GM15510 (cell line): ENCODE results near the gene WDR90.

Experiments used
- POLR2A ChIP-seq: IDR thresholded peaks from 3 replicates; pipeline ENCODE4 v1.6.1; 2011; ENCODE audit warnings: borderline replicate concordance; ENCODE audit not compliant: insufficient read length; ENCODE audit errors: extremely low read depth

The WDR90 gene

DNA sequence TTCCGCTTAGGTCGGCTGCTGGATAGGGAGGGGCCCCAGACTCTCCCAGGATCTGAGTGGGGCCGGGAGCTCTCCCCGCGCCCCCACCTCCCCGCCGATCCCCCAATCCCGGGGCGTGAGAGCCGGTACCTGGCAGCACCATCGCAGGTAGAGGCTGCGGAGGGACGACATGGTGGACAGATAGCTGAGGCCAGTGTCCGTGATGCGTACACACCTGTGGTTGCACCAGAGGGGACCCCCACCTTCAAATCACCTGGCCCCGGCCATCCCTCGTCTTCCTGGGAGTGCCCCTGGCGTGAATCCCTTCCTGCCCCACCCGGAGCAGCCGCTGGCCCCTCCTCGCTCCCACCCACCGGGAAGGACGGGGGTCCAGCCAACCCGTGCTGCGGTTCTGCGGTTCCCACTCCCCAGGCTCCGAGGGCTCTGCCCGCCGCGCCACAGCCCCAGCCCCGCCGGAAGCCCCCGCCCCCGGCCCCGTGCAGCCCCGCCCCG is 45.7 kb downstream of the WDR90 start:
- TF ChIP-seq POLR2A = no peak

GRCh38 chr16:695355-696089 is 46.4 kb downstream of the WDR90 start:
- peak; percentile 49 for TF ChIP-seq POLR2A

GRCh38 chr16:698911-699671 is 49.9 kb downstream of the WDR90 start:
- no peak for TF ChIP-seq POLR2A

DNA sequence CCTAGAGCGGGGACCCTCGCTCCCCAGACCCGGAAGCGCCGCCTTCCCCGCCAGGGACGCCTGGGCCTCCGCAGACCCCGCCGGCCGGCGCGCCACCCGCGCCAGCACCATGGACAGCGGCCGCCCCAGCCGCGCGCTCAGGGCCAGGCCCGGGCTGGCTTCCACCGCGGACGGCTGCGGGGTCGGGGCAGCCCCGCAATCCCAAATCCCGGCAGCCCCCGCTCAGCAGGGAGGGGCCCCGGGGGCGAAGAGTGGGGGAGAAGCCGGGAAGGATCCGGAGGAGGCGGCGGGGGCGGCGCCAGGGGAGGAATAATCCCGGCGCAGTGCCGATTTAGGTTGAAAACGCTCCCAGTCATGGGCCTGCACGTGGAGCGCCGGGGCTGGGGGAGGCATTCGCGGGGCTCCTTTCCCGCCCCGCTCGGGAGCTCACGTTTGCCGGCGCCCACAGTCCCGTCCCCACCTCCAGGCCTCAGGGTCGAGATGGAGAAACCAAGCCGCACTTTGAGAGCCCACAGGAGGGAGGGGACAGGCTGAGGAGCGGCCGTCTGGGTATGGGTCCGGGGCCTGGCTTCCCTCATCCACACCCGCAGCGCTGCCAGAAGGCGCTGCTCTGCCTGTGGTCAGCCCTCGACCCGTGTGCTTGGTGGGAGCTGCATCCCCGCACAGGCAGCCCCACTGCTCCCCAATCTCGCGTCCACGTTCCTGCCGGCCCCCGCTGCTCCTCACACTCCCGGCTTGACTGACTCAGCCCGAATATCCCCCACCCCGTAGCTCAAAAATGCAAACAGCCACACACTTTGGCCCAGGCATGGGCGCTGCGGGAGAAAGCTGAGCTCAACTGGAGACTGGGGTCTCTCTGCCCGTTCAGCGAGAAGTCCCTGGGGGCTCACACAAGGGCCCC is 51.8 kb downstream of the WDR90 start:
- no peak for TF ChIP-seq POLR2A

DNA sequence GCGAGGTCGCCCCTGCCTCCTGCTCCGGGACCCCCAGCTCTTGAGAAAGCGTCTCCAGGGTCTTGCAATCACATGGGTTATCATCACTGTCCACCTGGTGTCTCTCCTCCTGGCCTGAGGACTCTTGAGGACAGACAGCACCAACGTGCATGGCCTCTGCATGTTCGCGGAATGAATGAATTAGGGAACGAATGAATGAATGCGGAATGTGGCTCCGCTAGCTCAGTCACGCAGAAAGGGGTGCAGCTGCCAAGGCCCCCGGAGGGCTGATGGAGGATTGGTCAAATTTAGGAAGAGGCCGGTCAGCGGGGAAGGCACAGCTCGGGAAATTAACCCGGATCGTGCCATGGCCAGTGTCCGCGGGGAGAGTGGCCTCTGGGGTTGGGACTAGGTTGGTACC is 53.2 kb downstream of the WDR90 start:
- no peak for TF ChIP-seq POLR2A

DNA sequence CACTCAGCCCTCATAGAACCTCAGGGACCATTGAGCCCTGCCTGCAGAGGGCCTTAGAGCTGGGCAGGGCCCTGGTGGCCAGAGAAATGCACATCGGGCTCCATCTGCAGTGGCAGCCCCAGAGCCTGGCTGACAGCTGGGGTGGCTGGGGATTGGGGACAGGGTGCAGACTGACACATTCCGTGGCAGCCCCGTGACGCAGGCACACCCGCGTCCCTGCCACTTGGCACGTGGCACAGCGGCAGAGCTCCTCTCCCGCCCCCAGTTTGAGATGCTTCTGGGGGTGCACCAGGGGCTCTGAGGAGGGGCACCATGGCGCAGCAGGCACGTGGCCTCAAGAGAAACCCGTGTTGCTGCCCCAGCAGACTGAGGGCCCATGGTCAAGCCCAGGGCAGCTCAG is 54.2 kb downstream of the WDR90 start:
- no peak for TF ChIP-seq POLR2A

GRCh38 chr16:704047-704446 is 54.9 kb downstream of the WDR90 start:
- TF ChIP-seq POLR2A = no peak

- TF ChIP-seq POLR2A = no peak
Measured at GRCh38 chr16:704552-705380, 55.6 kb downstream of the WDR90 start.

- TF ChIP-seq POLR2A = no peak
Measured at GRCh38 chr16:705431-706188, 56.4 kb downstream of the WDR90 start, which contains the start of gene FBXL16. FBXL16 (minus strand) TSS chr16:705801; CDS start chr16:697405, 8,396 bp downstream.

GRCh38 chr16:706189-707061 is 57.3 kb downstream of the WDR90 start:
- no peak for TF ChIP-seq POLR2A

DNA sequence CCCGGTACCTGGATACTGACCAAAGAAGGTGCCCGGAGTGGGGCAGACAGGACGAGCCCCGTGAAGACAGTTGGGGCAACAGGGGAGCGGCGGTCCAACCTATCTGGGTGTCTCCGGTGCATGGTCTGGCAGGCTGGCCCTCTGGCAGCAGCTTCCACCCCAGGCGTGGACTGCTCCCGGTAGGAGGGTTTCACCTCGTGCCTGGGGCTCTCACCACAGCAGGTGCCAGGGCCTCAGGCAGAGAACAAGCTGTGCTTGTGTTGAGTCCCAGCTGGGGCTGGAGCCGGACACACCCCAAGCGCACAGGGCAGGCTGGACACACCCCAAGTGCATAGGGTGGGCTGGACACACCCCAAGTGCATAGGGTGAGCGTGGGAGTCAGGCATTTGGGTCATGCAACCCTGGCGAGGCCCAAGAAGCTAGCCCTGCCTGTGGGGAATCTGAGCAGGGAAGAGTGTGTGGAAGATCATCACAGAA is 57.9 kb downstream of the WDR90 start:
- no peak for TF ChIP-seq POLR2A

DNA sequence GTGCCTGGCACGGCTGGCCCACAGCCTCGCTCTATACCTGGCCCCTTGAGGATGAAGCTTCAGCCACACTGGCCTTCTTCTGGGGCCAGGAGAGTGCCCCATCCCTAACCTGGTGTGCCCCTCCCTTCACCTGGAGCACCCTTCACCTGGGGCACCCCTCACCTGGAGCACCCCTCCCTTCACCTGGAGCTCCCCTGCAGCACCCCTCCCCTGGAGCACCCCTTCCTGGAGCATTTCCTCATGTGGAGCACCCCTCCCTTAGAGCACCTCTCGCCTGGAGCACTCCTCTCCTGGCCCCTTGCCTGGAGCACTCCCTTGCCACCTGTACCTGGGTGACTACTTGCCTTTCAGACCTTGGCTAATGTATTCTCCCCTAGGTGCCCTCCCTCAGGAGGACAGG is 58.9 kb downstream of the WDR90 start:
- no peak for TF ChIP-seq POLR2A
